NCI-H1048 (cell line): ENCODE data around the gene GMPPB.
"Not testable (repeated sequence)": the region's sequence is repeated elsewhere in the genome, so short reads cannot be mapped to it uniquely, and the experiment has no call there.

Experiments used
- DNase-seq: peaks from one replicate; lab custom pipeline; 2025; lab: John Stamatoyannopoulos, UW

Gene GMPPB

GRCh38 chr3:49689908-49690624 is 33.7 kb downstream of the GMPPB start:
- DNase-seq: not testable (repeated sequence)

- DNase-seq: no peak
Observed at GRCh38 chr3:49689046-49689907, 34.5 kb downstream of the GMPPB start, which contains the start of the genes MST1 and RNF123. TSS of gene MST1 (minus strand) at chr3:49689474. CDS start at chr3:49688691, 783 bp downstream. TSS of gene RNF123 (plus strand) at chr3:49689557. CDS start at chr3:49691166, 1,609 bp downstream.

- not testable (repeated sequence) for DNase-seq
Observed at GRCh38 chr3:49688338-49689045, 35.3 kb downstream of the GMPPB start.

GRCh38 chr3:49687424-49687795 is 36.3 kb downstream of the GMPPB start:
- not testable (repeated sequence) for DNase-seq

GRCh38 chr3:49686769-49687423 is 36.9 kb downstream of the GMPPB start:
- not testable (repeated sequence) for DNase-seq

GRCh38 chr3:49686346-49686745 is 37.4 kb downstream of the GMPPB start:
- not testable (repeated sequence) for DNase-seq

- not testable (repeated sequence) for DNase-seq
Observed at GRCh38 chr3:49685846-49686245, 37.9 kb downstream of the GMPPB start.

GRCh38 chr3:49685103-49685502 is 38.6 kb downstream of the GMPPB start:
- DNase-seq: not testable (repeated sequence)

GRCh38 chr3:49684453-49684852 is 39.3 kb downstream of the GMPPB start:
- DNase-seq: not testable (repeated sequence)

- DNase-seq: no peak
Observed at GRCh38 chr3:49683162-49683561, 40.6 kb downstream of the GMPPB start.

- no peak for DNase-seq
Observed at GRCh38 chr3:49681543-49681942, 42.2 kb downstream of the GMPPB start.

- DNase-seq: no peak
Observed at GRCh38 chr3:49681232-49681522, 42.6 kb downstream of the GMPPB start.

- DNase-seq: no peak
Observed at GRCh38 chr3:49680493-49681231, 43.1 kb downstream of the GMPPB start.

- no peak for DNase-seq
Observed at GRCh38 chr3:49675912-49676311, 47.8 kb downstream of the GMPPB start.

GRCh38 chr3:49674497-49674983 is 49.2 kb downstream of the GMPPB start:
- no peak for DNase-seq

- DNase-seq: no peak
Observed at GRCh38 chr3:49673715-49674496, 49.8 kb downstream of the GMPPB start, which contains the start of gene APEH. TSS of gene APEH (plus strand) at chr3:49674351. CDS start at chr3:49674402, 51 bp downstream.

GRCh38 chr3:49673121-49673714 is 50.5 kb downstream of the GMPPB start:
- no peak for DNase-seq

- DNase-seq: no peak
Observed at GRCh38 chr3:49671291-49672288, 52.2 kb downstream of the GMPPB start.

GRCh38 chr3:49670940-49671290 is 52.8 kb downstream of the GMPPB start:
- DNase-seq: no peak
